Astrocyte of the spinal cord (primary cell): ENCODE results near the gene SFXN5.

Experiments
- DNase-seq: peaks from one replicate; pipeline ENCODE4 v3.0.0; 2011; ENCODE audit warnings: low read depth, low spot score
- H3K4me3 ChIP-seq: 2 replicates; pipeline ENCODE4 v1.5.1; 2011; ENCODE audit warnings: low read depth, mild to moderate bottlenecking, low read length, moderate library complexity
- in situ Hi-C: cut with HindIII; loops from 2 replicates; pipeline ENCODE4 v1.10.0; 2017; ENCODE audit warnings: low sequenced_read_pairs
- TF ChIP-seq, protein P1 (sequence below): IDR thresholded peaks from 2 replicates; pipeline ENCODE4 v1.5.1; 2012; ENCODE audit warnings: low read depth, mild to moderate bottlenecking, low read length, inconsistent platforms

The SFXN5 gene

GRCh38 chr2:72958542-72959385 is 112.7 kb downstream of the SFXN5 start:
- no peak for DNase-seq
- TF ChIP-seq, protein P1, sequence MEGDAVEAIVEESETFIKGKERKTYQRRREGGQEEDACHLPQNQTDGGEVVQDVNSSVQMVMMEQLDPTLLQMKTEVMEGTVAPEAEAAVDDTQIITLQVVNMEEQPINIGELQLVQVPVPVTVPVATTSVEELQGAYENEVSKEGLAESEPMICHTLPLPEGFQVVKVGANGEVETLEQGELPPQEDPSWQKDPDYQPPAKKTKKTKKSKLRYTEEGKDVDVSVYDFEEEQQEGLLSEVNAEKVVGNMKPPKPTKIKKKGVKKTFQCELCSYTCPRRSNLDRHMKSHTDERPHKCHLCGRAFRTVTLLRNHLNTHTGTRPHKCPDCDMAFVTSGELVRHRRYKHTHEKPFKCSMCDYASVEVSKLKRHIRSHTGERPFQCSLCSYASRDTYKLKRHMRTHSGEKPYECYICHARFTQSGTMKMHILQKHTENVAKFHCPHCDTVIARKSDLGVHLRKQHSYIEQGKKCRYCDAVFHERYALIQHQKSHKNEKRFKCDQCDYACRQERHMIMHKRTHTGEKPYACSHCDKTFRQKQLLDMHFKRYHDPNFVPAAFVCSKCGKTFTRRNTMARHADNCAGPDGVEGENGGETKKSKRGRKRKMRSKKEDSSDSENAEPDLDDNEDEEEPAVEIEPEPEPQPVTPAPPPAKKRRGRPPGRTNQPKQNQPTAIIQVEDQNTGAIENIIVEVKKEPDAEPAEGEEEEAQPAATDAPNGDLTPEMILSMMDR, result no peak
- H3K4me3 ChIP-seq, result no peak overlapping the region
- in situ Hi-C loops, result no loop called here

- no peak overlapping the region for H3K4me3 ChIP-seq
- in situ Hi-C loops, result no loop called here
- TF ChIP-seq, protein P1, result no peak
- DNase-seq, result no peak
These were observed 114.6 kb downstream of the SFXN5 start for GRCh38 chr2:72956936-72957335.

DNA sequence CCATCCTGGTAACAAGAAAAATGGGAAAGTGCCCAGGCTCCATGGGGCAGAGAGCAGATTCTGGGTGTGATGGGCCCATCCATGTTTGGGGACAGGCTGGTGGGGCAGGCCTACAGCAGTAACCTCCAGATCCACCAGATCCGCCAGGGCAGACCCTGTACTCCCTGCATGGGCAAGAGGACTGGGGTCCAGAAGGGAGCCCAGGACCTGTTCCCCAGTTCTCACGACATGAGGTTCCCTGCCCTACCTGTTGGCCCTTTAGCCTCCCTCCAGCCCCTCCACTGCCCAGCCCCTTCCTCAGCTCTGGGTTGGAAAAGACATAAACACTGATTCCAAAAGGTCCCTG is 115.5 kb downstream of the SFXN5 start:
- TF ChIP-seq, protein P1, result no peak
- in situ Hi-C loops, result no loop called here
- H3K4me3 ChIP-seq, result no peak overlapping the region
- DNase-seq, result no peak

DNA sequence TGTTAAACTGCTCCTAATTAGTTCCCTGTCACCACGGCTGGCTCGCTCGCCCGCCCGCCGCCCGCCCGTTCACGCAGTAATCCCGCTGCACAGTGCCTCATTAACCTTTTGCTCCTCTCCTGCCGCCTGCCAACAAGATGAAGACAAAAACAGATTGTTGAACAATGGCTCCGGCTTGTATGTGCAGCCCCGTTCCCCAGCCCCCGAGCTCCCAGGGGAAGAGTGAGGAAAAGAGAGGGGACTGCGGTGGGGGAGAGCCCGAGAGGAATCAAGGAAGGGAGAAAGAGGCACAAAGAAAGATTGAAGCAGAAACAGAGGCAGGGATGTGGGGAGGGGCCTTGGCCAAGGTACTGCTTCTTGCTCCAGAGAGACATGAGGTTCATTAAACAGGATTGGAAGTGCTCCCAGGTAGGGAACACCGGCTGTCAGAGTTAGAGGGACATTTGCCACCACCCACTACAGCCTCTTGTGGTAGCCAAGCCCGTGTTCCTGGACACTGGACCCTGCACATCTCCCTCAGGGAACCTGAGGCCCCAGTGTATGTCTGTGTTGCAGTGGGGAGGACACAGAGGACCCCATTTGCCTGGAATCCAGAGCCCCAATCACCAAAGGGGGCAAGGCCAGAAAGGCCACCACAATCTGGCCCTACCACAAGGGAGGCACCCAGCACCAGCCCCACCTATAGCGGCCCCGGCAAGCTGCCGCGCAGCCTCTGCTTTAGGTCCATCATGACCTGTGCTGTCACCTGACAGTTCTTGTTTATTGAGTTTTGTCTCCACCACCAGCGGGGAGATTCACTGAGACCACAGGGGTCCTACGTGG is 116.1 kb downstream of the SFXN5 start:
- in situ Hi-C loops, result no loop called here
- no peak for DNase-seq
- H3K4me3 ChIP-seq, result no peak overlapping the region
- TF ChIP-seq, protein P1, result no peak

DNA sequence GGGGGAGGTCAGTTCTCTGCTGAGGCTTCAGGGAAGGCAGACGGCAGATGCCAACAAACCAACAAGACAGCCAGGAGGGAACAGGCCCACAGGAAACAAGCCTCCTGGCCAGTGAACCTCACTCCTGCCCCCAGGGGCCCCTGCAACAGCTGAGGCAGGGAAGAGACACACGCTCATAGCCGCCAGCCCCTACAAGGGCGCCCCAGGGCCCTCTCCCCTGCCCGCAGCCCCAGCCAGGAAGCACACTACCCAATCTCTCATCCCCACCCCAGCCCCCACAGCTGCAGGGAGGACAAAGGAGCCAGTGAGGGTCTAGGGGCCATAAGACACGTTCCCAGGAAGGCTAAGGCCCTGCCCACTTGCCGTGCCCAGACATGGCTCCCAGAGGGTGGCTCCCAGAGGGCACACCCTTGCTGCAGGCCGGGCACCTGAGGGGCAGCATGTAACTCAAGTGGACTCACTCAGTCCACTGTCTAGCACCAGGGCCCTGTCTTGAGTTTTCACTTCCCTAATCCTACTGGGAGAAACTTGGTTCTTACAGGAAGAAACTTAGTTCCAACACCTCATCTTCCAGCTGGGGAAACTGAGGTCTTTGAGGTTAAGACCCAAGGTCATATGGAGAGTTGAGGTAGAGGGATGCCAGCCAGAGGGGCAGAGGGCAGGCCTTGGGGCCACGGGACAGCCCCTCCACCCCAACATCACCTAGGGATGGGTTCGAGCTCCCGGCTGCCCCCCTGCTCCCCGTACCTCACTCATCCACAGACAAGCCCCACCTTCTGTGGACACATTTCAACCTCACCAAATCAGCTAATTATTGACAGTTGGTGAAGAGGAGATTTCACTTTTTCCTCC is 116.9 kb downstream of the SFXN5 start:
- no peak for DNase-seq
- TF ChIP-seq, protein P1, result no peak
- H3K4me3 ChIP-seq, result no peak overlapping the region
- in situ Hi-C loops, result no loop called here

- TF ChIP-seq, protein P1, result no peak
- DNase-seq, result no peak
- in situ Hi-C loops, result no loop called here
- no peak overlapping the region for H3K4me3 ChIP-seq
These were observed 117.5 kb downstream of the SFXN5 start for GRCh38 chr2:72953976-72954375.
